Prostate gland (tissue), 2 donors: ENCODE measurements around the gene FAM120B. TPM values are rescaled to one million over a fixed set of nuclear protein-coding genes. Genes with fewer than 3 reads are reported as not detected.

Source experiments
- DNase-seq: peaks from one replicate; pipeline ENCODE4 v3.0.0-alpha.2; 2019; ENCODE audit warnings: low spot score
- H3K27ac ChIP-seq, 2 donors: fragments of 200-600 bp; sonication (generic); 2 replicates each; pipeline ENCODE4 v1.5.1; 2017 to 2019
- H3K27me3 ChIP-seq: fragments of 200-600 bp; sonication (generic); replicated peaks from 2 replicates; pipeline ENCODE4 v1.5.1; 2019; ENCODE audit not compliant: insufficient read depth
- H3K36me3 ChIP-seq, 2 donors: fragments of 200-600 bp; sonication (generic); 1 replicate in 1 of 2; 2 replicates in 1 of 2; pipeline versions ENCODE4 v1.5.1 to v1.8.1; 2017 to 2019
- H3K4me1 ChIP-seq: fragments of 200-600 bp; sonication (generic); replicated peaks from 2 replicates; pipeline ENCODE4 v1.5.1; 2019
- H3K4me3 ChIP-seq, 2 donors: fragments of 200-600 bp; sonication (generic); 2 replicates each; pipeline ENCODE4 v1.5.1; 2017 to 2019
- H3K9me3 ChIP-seq: fragments of 200-600 bp; sonication (generic); 2 replicates; pipeline ENCODE4 v1.5.1; 2017
- CTCF ChIP-seq, 4 experiments: fragments of 200-600 bp in 2 of 4; fragments of 450-650 bp in 2 of 4; sonication (generic) in 2 of 4; IDR thresholded peaks; 1 replicate in 3 of 4; 2 replicates in 1 of 4; pipeline ENCODE4 v1.5.1; 2016 to 2019; ENCODE audit warnings: antibody characterized with exemption in 4 of 4, mild to moderate bottlenecking in 2 of 4, moderate library complexity in 2 of 4
- POLR2A ChIP-seq: fragments of 450-650 bp; IDR thresholded peaks from one replicate; pipeline ENCODE4 v1.6.1; 2016; ENCODE audit warnings: antibody characterized with exemption, mild to moderate bottlenecking
- POLR2AphosphoS5 ChIP-seq: sonication (generic); formaldehyde crosslinking; IDR thresholded peaks from one replicate; pipeline ENCODE4 v1.6.1; 2017; ENCODE audit warnings: antibody characterized with exemption
- WGBS: methylation state at CpG from one replicate; pipeline ENCODE4 v1.1.5; 2018; 5-methylcytosine and 5-hydroxymethylcytosine counted together
- intact Hi-C: fragments of 100-400 bp; cut with DNase I; formaldehyde crosslinking; loops from one replicate; pipeline ENCODE4 v1.14.2; 2022
- total RNA-seq, 2 donors: library from RNA; depleted of rRNA; stranded (reverse); fragments of >200 nt; gene quantifications; one replicate each; pipeline ENCODE4 v1.1.0, GENCODE V29; 2016

Gene FAM120B
- total RNA-seq, 2 donors from 2014 or later, result 28.8 to 45.0 TPM

GRCh38 chr6:170435766-170436165 is 129.2 kb downstream of the FAM120B start:
- Histone ChIP-seq H3K4me3 (no peak overlapping the region), H3K36me3 (no peaks in the 10 kb centered on the region), H3K27ac (no peak overlapping the region), H3K27me3 (no peaks in the 10 kb centered on the region), H3K4me1 (no peaks in the 10 kb centered on the region), H3K9me3 (no peaks in the 10 kb centered on the region)
- DNase-seq, result no peak
- intact Hi-C loops, result no loop called here
- 92% methylated on average over 1 of the region's 1 CpG for WGBS
- TF ChIP-seq POLR2A (no peak), CTCF (IDR thresholded peaks at IDR 0.05) (no peak), POLR2AphosphoS5 (no peak)

GRCh38 chr6:170436209-170436809 is 129.8 kb downstream of the FAM120B start:
- no peak overlapping the region for H3K27ac ChIP-seq
- intact Hi-C loops, result no loop called here
- H3K4me3 ChIP-seq, result no peak overlapping the region
- TF ChIP-seq POLR2A (no peak), POLR2AphosphoS5 (no peak), CTCF (IDR thresholded peaks at IDR 0.05) (no peak)
- H3K9me3 ChIP-seq, result no peaks in the 10 kb centered on the region
- H3K27me3 ChIP-seq, result no peaks in the 10 kb centered on the region
- no peak for DNase-seq
- no peaks in the 10 kb centered on the region for H3K36me3 ChIP-seq
- no peaks in the 10 kb centered on the region for H3K4me1 ChIP-seq
- 87% methylated on average over 3 of the region's 3 CpGs for WGBS

- Histone ChIP-seq H3K9me3 (no peaks in the 10 kb centered on the region), H3K27ac (no peak overlapping the region)
These were observed 131.3 kb downstream of the FAM120B start for GRCh38 chr6:170437719-170438401.

GRCh38 chr6:170438402-170438753 is 131.8 kb downstream of the FAM120B start:
- peak overlapping the region; percentile 8 to 21 for H3K4me3 ChIP-seq
- WGBS, result 0% methylated on average over 11 of the region's 15 CpGs
- no peak overlapping the region for H3K27ac ChIP-seq
- TF ChIP-seq POLR2AphosphoS5 (peak; percentile 25), POLR2A (no peak)
- H3K4me1 ChIP-seq, result no peaks in the 10 kb centered on the region
- H3K27me3 ChIP-seq, result no peaks in the 10 kb centered on the region
- H3K36me3 ChIP-seq, result no peaks in the 10 kb centered on the region
- intact Hi-C loops, result no loop called here
- peak; percentile 35 for DNase-seq
- H3K9me3 ChIP-seq, result no peaks in the 10 kb centered on the region

More at GRCh38 chr6:170437719-170438401, 131.3 kb downstream of the FAM120B start:
- peak overlapping the region; percentile 8 to 21 for H3K4me3 ChIP-seq
- 56% methylated on average over 12 of the region's 12 CpGs for WGBS
- H3K27me3 ChIP-seq, result no peaks in the 10 kb centered on the region
- no peak for DNase-seq
- no peaks in the 10 kb centered on the region for H3K4me1 ChIP-seq
- TF ChIP-seq POLR2AphosphoS5, result no peak
- TF ChIP-seq CTCF (IDR thresholded peaks at IDR 0.05), result no peak
- TF ChIP-seq POLR2A, result no peak
- H3K36me3 ChIP-seq, result no peaks in the 10 kb centered on the region
- intact Hi-C loops, result no loop called here

- no peaks in the 10 kb centered on the region for H3K27me3 ChIP-seq
- H3K9me3 ChIP-seq, result no peaks in the 10 kb centered on the region
- H3K4me1 ChIP-seq, result no peaks in the 10 kb centered on the region
- no peaks in the 10 kb centered on the region for H3K36me3 ChIP-seq
- TF ChIP-seq POLR2AphosphoS5 (no peak), CTCF (IDR thresholded peaks at IDR 0.05) (no peak), POLR2A (no peak)
- DNase-seq, result no peak
- intact Hi-C loops, result no loop called here
- no peak overlapping the region for H3K4me3 ChIP-seq
- no peak overlapping the region for H3K27ac ChIP-seq
These were observed 132.3 kb downstream of the FAM120B start for GRCh38 chr6:170438861-170439260.
